Measurements from ENCODE around the gene FRMD4A. TPM values are rescaled to one million over a fixed set of nuclear protein-coding genes. Genes with fewer than 3 reads are reported as not detected.

Gene FRMD4A
- total and polyA plus RNA-seq, 10 of the 15 experiments (the other 5 are each of a cell fraction or from before 2014, with no cell fraction given) = 17.8 to 75.2 (median 39.1) TPM

- Histone ChIP-seq H3K27ac (ENCODE audit: control insufficient read depth, insufficient read depth) (no peak overlapping the region), H3K36me3 (ENCODE audit: control insufficient read depth in 2 of 2, insufficient read depth in 2 of 2, low read length in 1 of 2) (no peaks in the 10 kb centered on the region), H3K9me3 (replicated peaks; ENCODE audit: control insufficient read depth, insufficient read depth, low read length) (no peaks in the 10 kb centered on the region), H3K4me1 (ENCODE audit: control insufficient read depth, insufficient read depth, low read length) (no peaks in the 10 kb centered on the region), H2AFZ (ENCODE audit: control insufficient read depth, low read depth, low read length) (no peak overlapping the region), H4K20me1 (ENCODE audit: control insufficient read depth, insufficient read depth) (no peaks in the 10 kb centered on the region), H3K4me3 (no peak overlapping the region), H3K9ac (ENCODE audit: control insufficient read depth, insufficient read depth, low read length) (no peak overlapping the region), H3K4me2 (ENCODE audit: control insufficient read depth, insufficient read depth) (no peak overlapping the region), H3K27me3 (replicated peaks in 1 of 2; ENCODE audit: control insufficient read depth in 2 of 2, insufficient read depth in 2 of 2, low read length in 1 of 2) (no peaks in the 10 kb centered on the region; a peak in 1 of 4 replicates), H3K79me2 (ENCODE audit: control insufficient read depth, insufficient read depth, low read length) (no peaks in the 10 kb centered on the region)
- ChIA-PET RAD21 (ENCODE audit: unreplicated experiment) (no interaction called here), CTCF (interaction anchor here (1.0 kb wide), 1 partner anchor 22 kb away, joined by 3 read pairs; no protein-coding TSS in a partner anchor), POLR2A (no interaction called here), SMC1A (ENCODE audit: uncharacterized antibody, unreplicated experiment) (no interaction called here)
- FAIRE-seq = no peak
- no TSS peak for BruUV-seq (replicated peaks)
- no peak for DNase-seq (ENCODE audit: low read depth, low spot score)
- intact Hi-C loops (cut with micrococcal nuclease; ENCODE audit: unreplicated experiment) (no loop called here), in situ Hi-C loops (cut with MboI) (no loop called here)
- 20% methylated on average over 5 of the region's 5 CpGs for WGBS (ENCODE audit: insufficient coverage, insufficient replicate concordance, low lambda C conversion rate, missing lambda C conversion rate)
- no peak for ATAC-seq
- no peak for TF ChIP-seq RAD21 (IDR thresholded peaks at IDR 0.05; ENCODE audit: insufficient read depth, low read depth, low read length)
- TF ChIP-seq NR2C2 (IDR thresholded peaks at IDR 0.05; ENCODE audit: borderline replicate concordance, control insufficient read depth, insufficient read length, low read depth) = no peak
- TF ChIP-seq RAD51 (IDR thresholded peaks at IDR 0.05) = no peak
- TF ChIP-seq MYB (IDR thresholded peaks at IDR 0.05; ENCODE audit: borderline replicate concordance, low read depth, low read length) = no peak
- TF ChIP-seq BHLHE40 (IDR thresholded peaks at IDR 0.05; ENCODE audit: borderline replicate concordance in 1 of 2, low read depth in 2 of 2, low read length in 1 of 2) = no peak
- TF ChIP-seq ZSCAN29 (IDR thresholded peaks at IDR 0.05) = no peak
- TF ChIP-seq EED (IDR thresholded peaks at IDR 0.05; ENCODE audit: low read depth) = no peak
- TF ChIP-seq YY1 (IDR thresholded peaks at IDR 0.05; ENCODE audit: low read depth, low read length) = no peak
- TF ChIP-seq NFYA (IDR thresholded peaks at IDR 0.05; ENCODE audit: borderline replicate concordance, low read depth, low read length) = no peak
- TF ChIP-seq ZBTB11 (CRISPR knock-in tag; IDR thresholded peaks at IDR 0.05) = no peak
- no peak for TF ChIP-seq TCF7 (IDR thresholded peaks at IDR 0.05; ENCODE audit: borderline replicate concordance)
- no peak for TF ChIP-seq EZH2 (IDR thresholded peaks at IDR 0.05; ENCODE audit: borderline replicate concordance, control insufficient read depth, low read depth, low read length)
- no peak for TF ChIP-seq ZNF592 (IDR thresholded peaks at IDR 0.05)
- no peak for TF ChIP-seq HCFC1 (IDR thresholded peaks at IDR 0.05; ENCODE audit: low read length)
These were observed 26.7 kb downstream of the FRMD4A start for GRCh38 chr10:14304046-14304445.

Data from GM12878 (cell line).